Neural cell (in vitro differentiated cells): ENCODE results near the gene DCAF16.

Experiments
- EP300 ChIP-seq: fragments of 450-650 bp; conservative IDR thresholded peaks from 2 replicates; pipeline ENCODE4 v1.6.1; 2014; ENCODE audit warnings: antibody characterized with exemption, mild to moderate bottlenecking, moderate library complexity; ENCODE audit not compliant: poor library complexity, severe bottlenecking
- EZH2 ChIP-seq: fragments of 200-600, 300-800 bp; shearing (Covaris generic), sonication (generic); IDR thresholded peaks from 2 replicates; pipeline ENCODE4 v1.6.1; 2014; ENCODE audit warnings: antibody characterized with exemption, low read length, borderline replicate concordance, mild to moderate bottlenecking; ENCODE audit not compliant: insufficient read depth, poor library complexity, severe bottlenecking
- MXI1 ChIP-seq: fragments of 450-650 bp; conservative IDR thresholded peaks from 2 replicates; pipeline ENCODE4 v1.6.1; 2014; ENCODE audit warnings: antibody characterized with exemption, mild to moderate bottlenecking; ENCODE audit not compliant: poor library complexity, severe bottlenecking
- POLR2AphosphoS5 ChIP-seq: IDR thresholded peaks from 2 replicates; pipeline ENCODE4 v1.6.1; 2012
- REST ChIP-seq: IDR thresholded peaks from 2 replicates; pipeline ENCODE4 v1.6.1; 2012; ENCODE audit warnings: borderline replicate concordance
- SMC3 ChIP-seq: fragments of 450-650 bp; conservative IDR thresholded peaks from 2 replicates; pipeline ENCODE4 v1.6.1; 2014; ENCODE audit warnings: antibody characterized with exemption, mild to moderate bottlenecking, moderate library complexity; ENCODE audit not compliant: poor library complexity
- TAF1 ChIP-seq: IDR thresholded peaks from 2 replicates; pipeline ENCODE4 v1.6.1; 2012; ENCODE audit warnings: low read depth
- TF ChIP-seq, protein P1 (sequence below): fragments of 450-650 bp; IDR thresholded peaks from 2 replicates; pipeline ENCODE4 v1.5.1; 2014; ENCODE audit warnings: antibody characterized with exemption, mild to moderate bottlenecking, moderate library complexity; ENCODE audit not compliant: poor library complexity, severe bottlenecking

DNA sequence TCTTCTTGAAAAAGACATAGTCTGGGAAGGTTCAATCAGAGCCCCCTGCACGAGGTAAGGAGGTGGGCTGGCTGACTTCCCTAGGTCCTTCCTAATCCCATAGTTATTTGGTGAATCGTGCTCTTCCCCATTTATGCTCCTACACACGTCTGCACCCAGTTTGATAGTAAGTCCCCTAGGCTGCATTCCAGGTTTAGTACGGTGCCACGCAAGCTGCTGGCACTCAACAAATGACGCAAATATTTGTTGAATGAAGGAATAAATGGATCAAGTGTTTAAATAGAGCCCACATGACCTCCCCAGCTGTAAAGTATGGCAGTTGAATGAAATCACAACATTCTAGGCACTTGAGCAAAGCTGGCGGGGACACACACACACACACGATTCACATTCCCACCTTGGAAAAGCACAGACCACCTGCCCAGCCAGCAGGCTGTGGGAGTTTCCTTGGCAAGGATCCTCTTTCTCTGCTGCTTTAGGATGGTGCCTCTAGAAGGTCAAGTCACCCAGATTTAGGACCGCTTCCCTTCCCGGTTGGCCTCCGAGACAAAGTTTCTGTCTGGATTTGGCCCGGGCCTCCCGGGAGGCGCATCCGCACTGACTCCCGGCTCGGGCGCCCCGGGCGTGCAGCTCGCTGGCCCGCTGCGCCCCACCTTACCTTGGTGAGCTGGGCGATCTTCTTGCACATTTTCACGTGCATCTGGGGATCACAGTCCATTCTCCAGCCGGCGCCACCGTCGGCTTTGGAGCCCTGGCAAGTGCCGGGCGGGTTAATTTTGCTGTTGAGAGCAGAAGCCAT lies 29.9 kb downstream of the DCAF16 start:
- TF ChIP-seq MXI1 (no peak), POLR2AphosphoS5 (no peak), EZH2 (no peak), EP300 (no peak), TAF1 (no peak), REST (no peak), SMC3 (no peak)
- TF ChIP-seq, protein P1, sequence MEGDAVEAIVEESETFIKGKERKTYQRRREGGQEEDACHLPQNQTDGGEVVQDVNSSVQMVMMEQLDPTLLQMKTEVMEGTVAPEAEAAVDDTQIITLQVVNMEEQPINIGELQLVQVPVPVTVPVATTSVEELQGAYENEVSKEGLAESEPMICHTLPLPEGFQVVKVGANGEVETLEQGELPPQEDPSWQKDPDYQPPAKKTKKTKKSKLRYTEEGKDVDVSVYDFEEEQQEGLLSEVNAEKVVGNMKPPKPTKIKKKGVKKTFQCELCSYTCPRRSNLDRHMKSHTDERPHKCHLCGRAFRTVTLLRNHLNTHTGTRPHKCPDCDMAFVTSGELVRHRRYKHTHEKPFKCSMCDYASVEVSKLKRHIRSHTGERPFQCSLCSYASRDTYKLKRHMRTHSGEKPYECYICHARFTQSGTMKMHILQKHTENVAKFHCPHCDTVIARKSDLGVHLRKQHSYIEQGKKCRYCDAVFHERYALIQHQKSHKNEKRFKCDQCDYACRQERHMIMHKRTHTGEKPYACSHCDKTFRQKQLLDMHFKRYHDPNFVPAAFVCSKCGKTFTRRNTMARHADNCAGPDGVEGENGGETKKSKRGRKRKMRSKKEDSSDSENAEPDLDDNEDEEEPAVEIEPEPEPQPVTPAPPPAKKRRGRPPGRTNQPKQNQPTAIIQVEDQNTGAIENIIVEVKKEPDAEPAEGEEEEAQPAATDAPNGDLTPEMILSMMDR, result no peak
